ENCODE data around the gene CCK.

CCK gene

DNA sequence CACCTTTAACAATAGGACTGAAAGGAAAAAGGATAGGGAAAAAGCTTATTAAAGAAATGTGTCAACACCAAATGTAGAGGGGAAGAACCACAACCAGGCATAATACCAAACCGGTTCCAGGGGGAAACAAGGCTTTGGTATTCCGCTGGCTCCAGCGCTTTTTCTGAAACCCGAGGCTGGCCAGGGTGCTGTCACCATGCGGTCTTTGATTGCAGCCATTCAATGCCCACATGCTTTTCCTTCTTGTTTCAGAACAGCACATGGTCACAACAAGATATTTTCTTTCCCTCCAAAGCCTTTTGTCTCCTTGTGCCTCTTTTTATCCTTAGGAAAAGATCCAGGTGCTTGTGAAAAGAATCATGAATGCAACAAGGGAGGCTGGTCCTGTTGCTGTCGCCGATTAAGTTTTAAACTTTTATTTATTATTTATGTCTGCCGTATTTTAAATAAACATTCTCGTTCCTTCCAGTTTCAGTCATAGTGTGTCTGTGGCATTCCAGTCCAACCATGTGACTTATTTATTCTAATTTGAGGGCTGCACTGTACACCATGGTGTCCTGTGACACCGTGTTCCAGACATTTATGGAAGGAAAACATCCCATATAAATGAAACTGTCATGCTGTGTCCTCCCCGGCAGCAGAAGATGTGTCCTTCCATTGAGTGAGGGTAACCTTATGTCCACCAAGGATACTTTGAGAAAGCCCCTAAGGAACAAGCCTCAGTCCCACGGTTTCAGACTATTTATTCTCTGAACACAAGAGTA, 41.1 kb downstream of the CCK start:
- DNase-seq, result no peak

DNA sequence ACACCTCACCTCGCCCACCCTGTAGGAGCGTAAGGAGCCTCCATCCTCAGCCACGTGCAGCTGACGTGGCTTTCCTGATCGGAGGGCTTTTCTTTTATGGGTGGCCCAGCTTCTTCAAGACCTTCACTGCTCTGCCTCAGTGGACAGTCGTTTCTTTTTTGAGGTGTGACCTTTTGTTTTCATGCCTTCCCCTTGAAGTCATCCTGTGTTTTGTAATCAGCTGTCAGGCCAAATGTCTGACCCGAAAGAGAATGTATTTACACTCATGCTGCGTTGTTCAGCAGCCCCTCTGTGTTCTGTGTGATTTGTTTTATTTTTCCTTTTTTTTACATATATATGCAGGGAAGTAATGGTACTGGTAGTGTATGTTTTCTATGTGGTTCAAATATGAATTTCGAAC, 41.8 kb downstream of the CCK start:
- DNase-seq, result no peak

DNA sequence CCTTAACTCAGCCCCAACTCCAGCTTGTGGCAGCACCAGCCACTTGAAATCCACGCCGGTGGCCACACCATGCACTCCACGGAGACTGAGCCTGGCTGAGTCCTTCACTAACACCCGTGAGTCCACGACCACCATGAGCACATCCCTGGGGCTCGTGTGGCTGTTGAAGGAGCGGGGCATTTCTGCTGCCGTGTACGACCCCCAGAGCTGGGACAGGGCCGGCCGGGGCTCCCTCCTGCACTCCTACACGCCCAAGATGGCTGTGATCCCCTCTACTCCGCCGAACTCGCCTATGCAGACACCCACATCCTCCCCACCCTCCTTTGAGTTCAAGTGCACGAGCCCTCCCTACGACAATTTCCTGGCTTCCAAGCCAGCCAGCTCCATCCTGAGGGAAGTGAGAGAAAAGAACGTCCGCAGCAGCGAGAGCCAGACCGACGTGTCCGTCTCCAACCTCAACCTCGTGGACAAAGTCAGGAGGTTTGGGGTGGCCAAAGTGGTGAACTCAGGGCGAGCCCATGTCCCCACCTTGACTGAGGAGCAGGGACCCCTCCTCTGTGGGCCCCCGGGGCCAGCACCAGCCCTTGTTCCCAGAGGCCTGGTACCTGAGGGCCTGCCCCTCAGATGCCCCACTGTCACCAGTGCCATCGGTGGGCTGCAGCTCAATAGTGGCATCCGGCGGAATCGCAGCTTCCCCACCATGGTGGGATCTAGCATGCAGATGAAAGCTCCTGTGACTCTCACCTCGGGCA, 42.9 kb downstream of the CCK start:
- no peak for DNase-seq

DNA sequence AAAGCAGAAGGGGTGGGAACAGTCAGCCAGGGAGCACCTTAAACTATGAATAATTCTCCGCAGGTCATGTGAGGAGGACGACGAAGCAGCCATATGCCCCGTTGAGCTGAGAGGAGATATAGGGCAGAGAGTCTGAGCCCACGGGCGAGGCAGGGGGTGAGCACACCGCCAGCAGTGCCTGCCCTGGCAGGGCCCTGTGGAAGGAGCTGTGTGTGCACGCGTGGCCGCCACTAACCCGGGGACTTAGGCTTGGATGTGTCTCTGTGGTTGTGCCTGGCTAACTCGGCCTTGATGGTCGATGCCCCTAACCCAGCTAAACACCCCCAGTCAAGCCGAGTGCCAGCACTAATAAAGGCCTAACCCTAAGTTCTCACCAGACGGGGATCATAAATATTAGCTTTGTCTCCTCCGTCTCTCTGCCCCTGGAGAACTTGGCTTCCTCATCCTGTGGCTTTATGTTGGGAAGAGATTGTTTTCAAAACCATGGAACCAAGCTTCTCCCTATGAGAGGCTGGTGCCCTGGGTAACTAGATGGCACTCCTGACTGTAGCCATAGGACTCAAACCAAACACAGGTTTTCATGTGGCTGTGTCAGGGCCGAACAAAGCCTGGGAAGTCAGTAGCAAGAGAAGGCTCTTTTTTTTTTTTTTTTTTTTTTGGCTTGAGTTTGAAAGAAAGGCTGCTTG, 45.4 kb downstream of the CCK start:
- DNase-seq, result no peak

DNA sequence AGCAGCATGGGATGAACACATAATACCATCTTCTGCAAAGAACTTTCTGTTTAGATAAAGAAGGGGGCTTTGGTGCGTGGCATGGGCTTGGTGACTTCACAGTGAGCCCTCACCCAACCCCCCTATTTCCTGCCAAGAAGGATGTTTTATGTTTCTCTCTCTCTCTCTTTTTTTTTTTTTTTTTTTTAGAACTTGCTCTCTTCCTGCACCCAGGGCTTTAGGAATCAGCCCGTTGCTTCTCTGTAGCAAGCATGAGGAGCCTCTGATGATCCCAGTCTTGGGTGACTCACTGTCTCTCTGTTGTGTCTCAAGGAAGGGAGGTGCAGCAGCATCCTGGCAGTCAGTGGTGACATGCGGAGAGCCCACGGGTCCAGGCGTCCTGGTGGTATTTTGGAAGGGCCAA, 49.1 kb downstream of the CCK start:
- DNase-seq, result no peak

DNA sequence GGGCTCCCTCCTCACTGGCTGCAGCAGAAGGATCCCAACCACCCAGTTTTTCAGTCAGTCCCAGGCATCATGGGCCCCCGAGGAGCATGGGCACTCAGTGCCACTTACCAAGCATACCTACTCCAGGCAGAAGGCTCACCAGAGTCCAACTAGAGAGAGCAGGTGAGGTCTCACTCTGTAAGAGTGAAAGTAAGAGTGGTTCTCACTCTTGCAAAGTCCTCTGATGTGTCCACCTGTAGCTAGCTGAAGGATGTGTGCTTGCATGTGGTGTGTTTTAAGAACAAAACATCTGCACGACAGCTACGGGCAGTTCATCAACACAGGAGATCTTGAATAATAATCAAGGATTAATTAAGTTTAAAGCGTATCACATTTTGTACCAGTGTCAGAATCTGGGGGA, 49.7 kb downstream of the CCK start:
- no peak for DNase-seq

DNA sequence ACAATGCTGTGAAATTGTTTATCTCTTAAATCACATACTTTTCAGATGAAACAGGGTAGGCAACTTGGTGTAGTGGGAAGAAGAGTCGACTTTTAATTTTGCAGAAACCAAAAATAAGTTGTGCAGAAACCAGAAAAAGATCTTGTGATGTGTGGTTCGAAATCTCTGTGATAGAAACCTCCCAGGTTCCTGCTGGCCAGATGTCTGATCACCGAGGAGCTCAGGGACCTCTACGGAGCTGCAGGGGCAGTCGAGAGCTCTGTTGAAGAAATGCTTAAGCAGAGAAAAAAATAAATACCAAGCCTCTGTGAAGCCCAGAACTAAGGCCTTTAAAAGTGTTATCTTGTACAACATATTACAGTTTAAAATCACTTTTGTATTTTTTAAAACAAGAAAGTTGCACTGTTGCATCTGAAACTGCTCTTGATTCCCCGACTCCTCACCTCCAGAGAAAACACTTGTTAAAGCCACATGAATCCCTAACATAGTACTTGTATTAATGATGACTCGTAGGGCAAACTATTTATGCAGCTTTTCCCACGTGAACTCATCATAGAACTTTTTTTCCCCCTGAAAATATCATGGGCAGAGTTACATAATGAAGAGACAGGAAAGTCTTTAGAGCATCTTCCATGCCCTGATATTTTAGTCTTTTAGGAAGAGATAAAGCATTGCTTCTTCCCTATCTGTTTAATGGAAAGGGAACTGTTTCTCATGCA, 51.3 kb downstream of the CCK start:
- no peak for DNase-seq

DNA sequence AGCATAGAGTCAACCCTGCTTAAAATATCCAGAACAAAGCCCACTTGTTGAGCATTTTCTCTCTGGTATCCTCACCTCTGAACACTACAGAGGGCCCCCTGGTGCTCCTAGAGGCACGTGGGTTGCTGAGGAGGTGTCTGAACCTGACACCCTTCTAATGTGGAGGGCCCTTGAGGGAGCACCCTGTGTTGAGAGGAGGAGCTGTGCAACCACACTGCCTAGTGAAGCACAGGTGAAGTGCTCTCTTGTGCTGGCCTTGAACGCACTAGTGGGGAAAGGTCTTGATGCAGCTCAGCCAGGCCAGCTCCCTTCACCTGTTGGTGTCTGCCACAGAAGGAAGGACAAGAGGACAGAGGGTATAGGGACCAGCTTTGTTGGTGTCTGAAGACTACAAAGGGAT, 51.9 kb downstream of the CCK start:
- DNase-seq, result no peak

DNA sequence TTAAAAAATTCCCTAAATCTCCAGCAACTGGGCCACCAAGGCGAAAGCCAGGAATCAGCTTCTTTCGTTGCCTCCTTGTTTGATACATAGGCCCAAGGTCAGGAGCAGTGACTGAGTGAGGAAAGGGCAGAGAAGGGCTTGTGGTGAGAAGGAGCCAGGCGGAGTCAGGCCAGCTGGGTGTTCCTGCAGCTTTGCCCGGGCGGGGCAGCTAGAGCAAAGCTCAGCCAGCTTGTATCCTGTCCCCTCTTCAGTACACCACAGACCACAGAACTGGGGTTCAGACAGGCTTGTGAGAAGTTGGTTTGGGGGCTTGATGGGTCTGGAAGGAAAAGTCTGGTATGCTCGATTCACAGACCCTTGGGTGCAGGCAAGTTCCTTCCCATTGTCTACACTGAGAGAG, 52.6 kb downstream of the CCK start:
- DNase-seq, result no peak

DNA sequence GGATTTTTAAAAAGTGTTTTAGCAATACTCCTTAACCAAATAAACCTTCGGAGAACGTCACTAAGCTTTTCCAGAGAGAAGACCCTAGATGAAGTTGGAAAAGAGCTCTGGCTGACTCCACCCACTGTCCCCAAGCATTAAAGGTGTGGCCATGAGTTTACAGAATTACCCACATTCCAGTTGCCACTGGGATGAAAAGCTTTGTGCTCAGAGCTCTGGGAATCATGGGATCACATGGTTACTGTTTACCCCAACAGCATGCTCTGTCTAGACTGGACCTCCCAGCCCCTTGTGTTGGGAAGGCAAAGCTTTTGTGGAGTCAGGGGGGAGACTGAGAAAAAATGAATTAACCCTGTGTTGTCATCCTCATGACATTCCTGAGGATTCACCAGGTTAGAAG, 55.3 kb downstream of the CCK start:
- DNase-seq, result no peak

DNA sequence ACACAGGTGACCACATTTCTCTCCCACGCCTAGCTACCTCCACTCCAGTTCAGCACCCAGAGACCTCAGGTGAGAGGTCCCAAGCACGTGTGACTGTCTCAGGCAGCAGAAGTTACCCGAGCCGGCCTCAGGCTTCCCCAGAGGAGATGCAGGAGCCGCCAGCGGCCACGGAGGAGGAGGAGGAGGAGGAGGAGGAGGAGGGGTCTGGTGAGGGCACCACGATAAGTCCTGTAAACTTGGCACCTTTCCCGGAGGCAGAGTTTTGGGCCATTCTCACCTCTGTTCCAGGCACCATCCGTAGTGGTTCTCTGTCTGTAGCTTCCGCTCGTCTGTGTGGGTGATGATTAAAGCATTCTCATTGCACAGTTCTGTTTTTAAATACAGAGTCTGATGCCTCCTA, 56.1 kb downstream of the CCK start:
- DNase-seq, result no peak
